Stimulated activated CD4-positive, alpha-beta T cell treated with anti-CD3 and anti-CD28 coated beads, Interleukin-12 subunit alpha, Interleukin-12 subunit beta, amount 100 ng/mL, for 24 hours (primary cell): Measurements from ENCODE around the gene TPSD1.
"Not testable (repeated sequence)": the region's sequence is repeated elsewhere in the genome, so short reads cannot be mapped to it uniquely, and the experiment has no call there.

ENCODE experiments used
- DNase-seq, 2 experiments: peaks; one replicate each; pipeline ENCODE4 v3.0.0-alpha.2; 2020; ENCODE audit warnings: low read depth in 2 of 2

Gene TPSD1

GRCh38 chr16:1281517-1281916 lies 25.6 kb downstream of the TPSD1 start:
- DNase-seq = no peak

GRCh38 chr16:1282324-1282973 lies 26.6 kb downstream of the TPSD1 start:
- no peak for DNase-seq

- no peak for DNase-seq
Observed at GRCh38 chr16:1283296-1283695, 27.4 kb downstream of the TPSD1 start.

- DNase-seq = no peak
Observed at GRCh38 chr16:1283996-1284616, 28.2 kb downstream of the TPSD1 start.

GRCh38 chr16:1285669-1286512 lies 30.0 kb downstream of the TPSD1 start:
- DNase-seq = no peak

- no peak for DNase-seq
Observed at GRCh38 chr16:1286513-1287094, 30.7 kb downstream of the TPSD1 start.

GRCh38 chr16:1287982-1288670 lies 32.3 kb downstream of the TPSD1 start:
- DNase-seq = no peak

GRCh38 chr16:1288813-1289476 lies 33.1 kb downstream of the TPSD1 start:
- no peak for DNase-seq

- no peak for DNase-seq
Observed at GRCh38 chr16:1289477-1289866, 33.6 kb downstream of the TPSD1 start.

GRCh38 chr16:1290063-1290501 lies 34.2 kb downstream of the TPSD1 start:
- no peak for DNase-seq

- no peak for DNase-seq
Observed at GRCh38 chr16:1290860-1291575, 35.1 kb downstream of the TPSD1 start.

- no peak for DNase-seq
Observed at GRCh38 chr16:1291576-1291974, 35.7 kb downstream of the TPSD1 start.

GRCh38 chr16:1292208-1292607 lies 36.3 kb downstream of the TPSD1 start:
- not testable (repeated sequence) for DNase-seq

- not testable (repeated sequence) for DNase-seq
Observed at GRCh38 chr16:1292808-1293207, 36.9 kb downstream of the TPSD1 start.

- DNase-seq = no peak
Observed at GRCh38 chr16:1293921-1294656, 38.2 kb downstream of the TPSD1 start.

GRCh38 chr16:1295465-1295864 lies 39.6 kb downstream of the TPSD1 start:
- no peak for DNase-seq

- DNase-seq = not testable (repeated sequence)
Observed at GRCh38 chr16:1296688-1297017, 40.8 kb downstream of the TPSD1 start.

GRCh38 chr16:1297018-1297696 lies 41.3 kb downstream of the TPSD1 start:
- DNase-seq = no peak

- no peak for DNase-seq
Observed at GRCh38 chr16:1298406-1298805, 42.5 kb downstream of the TPSD1 start.
